ENCODE measurements around the gene GALNT2. TPM values are rescaled to one million over a fixed set of nuclear protein-coding genes. Genes with fewer than 3 reads are reported as not detected.

The GALNT2 gene
- total and polyA plus RNA-seq, 2 of the 4 experiments (the other 2 are of a cell fraction), result 50.4 to 189 TPM

DNA sequence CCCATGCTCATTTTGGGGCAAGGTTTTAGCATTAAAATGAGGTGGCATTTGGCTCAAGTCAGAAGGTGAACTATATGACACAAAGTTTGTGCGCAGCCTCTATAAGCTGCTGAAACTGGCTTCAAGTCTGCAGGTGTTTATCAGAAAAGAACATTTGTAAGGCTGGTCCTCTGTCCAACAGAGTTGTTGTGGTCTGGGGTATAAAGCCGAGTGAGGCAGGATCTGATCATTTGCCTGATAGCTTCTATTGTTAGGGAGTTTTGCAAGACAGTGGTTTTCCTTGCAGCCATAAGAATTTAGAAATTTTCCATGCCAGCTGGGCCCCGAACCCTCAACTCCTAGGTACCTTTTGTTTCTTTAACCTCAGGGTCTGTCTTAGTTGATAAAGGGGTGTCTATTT lies 228.3 kb downstream of the GALNT2 start:
- ATAC-seq (ENCODE audit: low read depth), result no peak
- H3K9me3 ChIP-seq (ENCODE audit: control insufficient read depth, insufficient read depth, low read length), result no peaks in the 10 kb centered on the region
- intact Hi-C loops (cut with micrococcal nuclease) (no loop called here), in situ Hi-C loops (cut with MboI; ENCODE audit: low sequenced_read_pairs) (no loop called here), dilution Hi-C loops (cut with HindIII; ENCODE audit: low sequenced_read_pairs, unreplicated experiment) (no loop called here)
- H3K27ac ChIP-seq (ENCODE audit: insufficient read depth, low read length), result no peak overlapping the region
- no peak overlapping the region for H2AK9ac ChIP-seq (replicated peaks; ENCODE audit: low read depth, low read length, poor library complexity)
- H2BK15ac ChIP-seq (ENCODE audit: low read depth, low read length), result no peak overlapping the region
- H4K91ac ChIP-seq (ENCODE audit: insufficient read depth, low read depth, low read length), result no peak overlapping the region
- H3K4me1 ChIP-seq (ENCODE audit: control insufficient read depth, insufficient read depth, low read length), result no peaks in the 10 kb centered on the region
- no peak overlapping the region for H3K14ac ChIP-seq (replicated peaks; ENCODE audit: low read depth, low read length)
- no peak overlapping the region for H3K9ac ChIP-seq (ENCODE audit: low read depth, low read length)
- POLR2A ChIA-PET (ENCODE audit: unreplicated experiment), result no interaction called here
- no peak overlapping the region for H4K8ac ChIP-seq (ENCODE audit: low read depth in 2 of 2, low read length in 2 of 2)
- H2BK5ac ChIP-seq (ENCODE audit: low read depth, low read length, poor library complexity, severe bottlenecking), result no peak overlapping the region
- no peak overlapping the region for H3K4me3 ChIP-seq (ENCODE audit: insufficient read depth, low read depth, low read length)
- H3K36me3 ChIP-seq (ENCODE audit: control insufficient read depth, insufficient read depth, low read length), result no peaks in the 10 kb centered on the region
- no peak overlapping the region for H2AFZ ChIP-seq (replicated peaks; ENCODE audit: low read length, poor library complexity)
- CTCF ChIA-PET, result no interaction called here
- no peaks in the 10 kb centered on the region for H3K9me1 ChIP-seq (ENCODE audit: insufficient read depth, low read length)
- no peak overlapping the region for H3K23ac ChIP-seq (ENCODE audit: low read depth, low read length)
- peaks cover 23% of the 10 kb centered on the region for H3K27me3 ChIP-seq (ENCODE audit: control insufficient read depth, insufficient read depth, low read length)
- no peak overlapping the region for H3K4ac ChIP-seq (ENCODE audit: low read depth, low read length)
- H2BK20ac ChIP-seq (ENCODE audit: low read depth, low read length), result no peak overlapping the region
- no peak overlapping the region for H3K4me2 ChIP-seq (ENCODE audit: low read depth, low read length)
- no peak overlapping the region for H2BK120ac ChIP-seq (ENCODE audit: low read depth, low read length)
- TF ChIP-seq, protein P1, sequence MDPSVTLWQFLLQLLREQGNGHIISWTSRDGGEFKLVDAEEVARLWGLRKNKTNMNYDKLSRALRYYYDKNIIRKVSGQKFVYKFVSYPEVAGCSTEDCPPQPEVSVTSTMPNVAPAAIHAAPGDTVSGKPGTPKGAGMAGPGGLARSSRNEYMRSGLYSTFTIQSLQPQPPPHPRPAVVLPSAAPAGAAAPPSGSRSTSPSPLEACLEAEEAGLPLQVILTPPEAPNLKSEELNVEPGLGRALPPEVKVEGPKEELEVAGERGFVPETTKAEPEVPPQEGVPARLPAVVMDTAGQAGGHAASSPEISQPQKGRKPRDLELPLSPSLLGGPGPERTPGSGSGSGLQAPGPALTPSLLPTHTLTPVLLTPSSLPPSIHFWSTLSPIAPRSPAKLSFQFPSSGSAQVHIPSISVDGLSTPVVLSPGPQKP (IDR thresholded peaks at IDR 0.05; ENCODE audit: borderline replicate concordance, low read depth, low read length), result no peak
- no peak for TF ChIP-seq MAFK (IDR thresholded peaks at IDR 0.05; ENCODE audit: low read depth, low read length)
- TF ChIP-seq, protein P2, sequence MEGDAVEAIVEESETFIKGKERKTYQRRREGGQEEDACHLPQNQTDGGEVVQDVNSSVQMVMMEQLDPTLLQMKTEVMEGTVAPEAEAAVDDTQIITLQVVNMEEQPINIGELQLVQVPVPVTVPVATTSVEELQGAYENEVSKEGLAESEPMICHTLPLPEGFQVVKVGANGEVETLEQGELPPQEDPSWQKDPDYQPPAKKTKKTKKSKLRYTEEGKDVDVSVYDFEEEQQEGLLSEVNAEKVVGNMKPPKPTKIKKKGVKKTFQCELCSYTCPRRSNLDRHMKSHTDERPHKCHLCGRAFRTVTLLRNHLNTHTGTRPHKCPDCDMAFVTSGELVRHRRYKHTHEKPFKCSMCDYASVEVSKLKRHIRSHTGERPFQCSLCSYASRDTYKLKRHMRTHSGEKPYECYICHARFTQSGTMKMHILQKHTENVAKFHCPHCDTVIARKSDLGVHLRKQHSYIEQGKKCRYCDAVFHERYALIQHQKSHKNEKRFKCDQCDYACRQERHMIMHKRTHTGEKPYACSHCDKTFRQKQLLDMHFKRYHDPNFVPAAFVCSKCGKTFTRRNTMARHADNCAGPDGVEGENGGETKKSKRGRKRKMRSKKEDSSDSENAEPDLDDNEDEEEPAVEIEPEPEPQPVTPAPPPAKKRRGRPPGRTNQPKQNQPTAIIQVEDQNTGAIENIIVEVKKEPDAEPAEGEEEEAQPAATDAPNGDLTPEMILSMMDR (conservative IDR thresholded peaks at IDR 0.05; ENCODE audit: low read depth, low read length), result no peak
- TF ChIP-seq RFX5 (IDR thresholded peaks at IDR 0.05; ENCODE audit: low read depth, low read length), result no peak
- TF ChIP-seq RAD21 (IDR thresholded peaks at IDR 0.05; ENCODE audit: low read length), result no peak
- TF ChIP-seq CEBPB (IDR thresholded peaks at IDR 0.05; ENCODE audit: low read depth, low read length), result no peak
- H3K18ac ChIP-seq (ENCODE audit: low read depth, low read length), result no peak overlapping the region
- H3K79me1 ChIP-seq (ENCODE audit: low read depth in 1 of 2, low read length in 2 of 2), result no peaks in the 10 kb centered on the region
- H3K56ac ChIP-seq (ENCODE audit: extremely low read depth, insufficient read depth, low read length), result no peak overlapping the region
- BruUV-seq (replicated peaks), result no TSS peak
- DNase-seq, result no peak
- WGBS, 2 experiments (ENCODE audit: extremely low coverage in 2 of 2, insufficient read length in 1 of 2), result 100% methylated on average over 1 of the region's 3 CpGs; no CpG with 5 or more reads in 1 of the 2 experiments
- no peak overlapping the region for H4K5ac ChIP-seq (ENCODE audit: low read depth, low read length)
- no peaks in the 10 kb centered on the region for H4K20me1 ChIP-seq (ENCODE audit: insufficient read depth, low read length)
- H2AK5ac ChIP-seq (ENCODE audit: low read depth, low read length), result no peak overlapping the region

Data from IMR-90 (cell line).